ENCODE measurements around the gene ARHGAP26.

Gene ARHGAP26

DNA sequence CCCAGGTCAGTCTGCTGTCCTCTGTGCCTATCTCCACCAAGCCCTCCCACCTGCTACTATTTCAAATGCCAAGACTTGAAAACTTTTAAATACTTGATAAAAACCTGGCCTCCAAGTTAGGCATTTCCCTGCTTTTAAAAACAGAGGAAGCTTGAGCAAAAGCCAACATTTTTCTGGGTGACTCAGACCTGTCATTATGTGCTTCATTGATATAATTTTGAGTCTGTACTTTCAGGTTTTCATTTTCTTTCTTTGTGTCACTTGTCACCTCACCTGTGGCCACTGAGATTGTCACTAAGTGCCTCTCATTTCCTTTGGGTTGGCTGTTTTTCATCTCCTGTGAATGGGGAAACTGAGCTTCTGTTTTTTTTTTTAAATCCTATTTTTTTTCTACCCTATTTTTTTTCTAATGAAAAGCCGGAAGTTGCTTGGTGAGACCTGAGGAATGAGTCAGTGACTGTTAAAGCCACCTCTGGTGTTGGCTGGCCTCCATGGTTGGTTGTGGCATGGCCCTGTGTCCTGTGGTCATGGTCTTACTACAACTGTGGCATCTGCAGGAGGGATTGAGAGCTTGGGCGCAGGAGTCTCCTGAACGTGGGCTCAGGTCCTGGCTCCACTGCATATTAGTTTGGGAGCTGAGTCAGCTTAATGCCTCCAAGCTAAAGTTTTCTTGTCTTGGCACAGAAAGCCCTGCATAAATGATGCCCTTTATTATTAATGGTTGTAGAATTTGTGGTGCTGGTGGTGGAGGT, 56.7 kb downstream of the ARHGAP26 start:
- no peak for DNase-seq (ENCODE audit: low read depth)
- TF ChIP-seq, protein P1, sequence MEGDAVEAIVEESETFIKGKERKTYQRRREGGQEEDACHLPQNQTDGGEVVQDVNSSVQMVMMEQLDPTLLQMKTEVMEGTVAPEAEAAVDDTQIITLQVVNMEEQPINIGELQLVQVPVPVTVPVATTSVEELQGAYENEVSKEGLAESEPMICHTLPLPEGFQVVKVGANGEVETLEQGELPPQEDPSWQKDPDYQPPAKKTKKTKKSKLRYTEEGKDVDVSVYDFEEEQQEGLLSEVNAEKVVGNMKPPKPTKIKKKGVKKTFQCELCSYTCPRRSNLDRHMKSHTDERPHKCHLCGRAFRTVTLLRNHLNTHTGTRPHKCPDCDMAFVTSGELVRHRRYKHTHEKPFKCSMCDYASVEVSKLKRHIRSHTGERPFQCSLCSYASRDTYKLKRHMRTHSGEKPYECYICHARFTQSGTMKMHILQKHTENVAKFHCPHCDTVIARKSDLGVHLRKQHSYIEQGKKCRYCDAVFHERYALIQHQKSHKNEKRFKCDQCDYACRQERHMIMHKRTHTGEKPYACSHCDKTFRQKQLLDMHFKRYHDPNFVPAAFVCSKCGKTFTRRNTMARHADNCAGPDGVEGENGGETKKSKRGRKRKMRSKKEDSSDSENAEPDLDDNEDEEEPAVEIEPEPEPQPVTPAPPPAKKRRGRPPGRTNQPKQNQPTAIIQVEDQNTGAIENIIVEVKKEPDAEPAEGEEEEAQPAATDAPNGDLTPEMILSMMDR (IDR thresholded peaks at IDR 0.05; ENCODE audit: control insufficient read depth, extremely low read depth, insufficient read depth): no peak
- H3K4me3 ChIP-seq (ENCODE audit: low read depth, low read length): no peak overlapping the region

DNA sequence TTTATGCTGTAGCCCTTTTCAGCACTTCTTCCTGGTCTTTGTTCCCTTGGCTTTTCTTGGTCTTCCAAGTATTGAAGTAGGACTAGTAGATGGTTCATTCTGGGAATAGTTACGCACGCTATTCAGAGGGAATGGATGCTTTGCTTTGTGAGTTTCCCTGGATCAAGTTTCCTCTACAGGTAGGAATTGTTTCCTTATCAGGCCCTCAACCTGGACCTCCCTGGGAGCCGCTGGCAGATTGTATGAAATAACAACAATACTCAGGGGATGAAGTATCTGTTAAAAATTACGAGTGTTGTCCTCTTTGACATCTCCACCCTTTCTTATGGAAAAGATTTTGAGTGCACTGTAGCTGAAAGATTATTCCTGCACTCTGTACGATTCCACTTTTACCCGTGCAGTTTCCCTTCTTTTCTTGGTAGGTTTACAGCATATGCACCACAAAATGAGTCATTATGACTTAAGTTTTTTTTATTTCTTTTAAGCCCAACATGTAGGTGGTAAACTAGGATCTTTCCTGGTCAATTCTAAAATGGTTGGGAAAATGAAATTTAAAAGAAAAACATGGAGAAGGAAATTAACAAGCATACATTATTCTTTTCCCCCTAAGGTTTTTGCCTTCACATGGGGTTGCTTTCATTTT, 57.9 kb downstream of the ARHGAP26 start:
- no peak overlapping the region for H3K4me3 ChIP-seq (ENCODE audit: low read depth, low read length)
- TF ChIP-seq, protein P1 (IDR thresholded peaks at IDR 0.05; ENCODE audit: control insufficient read depth, extremely low read depth, insufficient read depth): no peak
- DNase-seq (ENCODE audit: low read depth): no peak

DNA sequence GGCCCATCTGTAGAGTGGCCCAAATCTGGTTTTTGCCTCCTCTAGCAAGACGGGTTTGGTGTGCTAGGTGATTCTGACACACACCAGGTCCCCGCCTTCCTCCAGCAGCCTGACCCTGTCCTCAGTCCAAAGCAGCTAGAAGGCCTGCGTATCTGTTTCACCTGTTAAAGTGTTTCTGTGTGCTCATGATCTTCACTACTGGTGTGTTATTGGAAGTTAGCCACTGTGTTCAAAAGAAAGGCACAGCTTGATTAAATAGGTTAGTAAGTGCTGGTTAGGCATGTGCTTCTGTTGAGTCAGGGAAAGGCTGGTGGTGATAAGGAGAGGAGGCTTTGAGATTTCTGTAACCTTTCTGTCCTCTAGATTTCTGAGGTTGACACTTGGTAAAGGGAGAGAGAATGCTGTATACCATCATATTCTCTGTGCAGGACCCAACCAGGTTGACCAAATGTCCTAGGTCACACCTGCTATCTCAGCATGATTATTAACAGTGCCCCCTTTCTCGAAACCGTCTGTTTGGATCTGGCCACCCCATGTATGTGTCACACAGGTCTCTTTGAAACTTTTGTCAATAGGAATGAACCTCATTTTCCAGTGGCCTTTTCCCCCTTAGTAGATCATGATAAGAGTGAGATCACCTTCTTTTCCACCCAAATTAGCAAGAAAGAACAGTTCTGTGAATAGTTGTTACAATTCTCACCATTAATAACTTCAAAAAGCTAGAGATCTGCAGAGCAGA, 58.8 kb downstream of the ARHGAP26 start:
- no peak for DNase-seq (ENCODE audit: low read depth)
- H3K4me3 ChIP-seq (ENCODE audit: low read depth, low read length): no peak overlapping the region
- TF ChIP-seq, protein P1 (IDR thresholded peaks at IDR 0.05; ENCODE audit: control insufficient read depth, extremely low read depth, insufficient read depth): no peak

DNA sequence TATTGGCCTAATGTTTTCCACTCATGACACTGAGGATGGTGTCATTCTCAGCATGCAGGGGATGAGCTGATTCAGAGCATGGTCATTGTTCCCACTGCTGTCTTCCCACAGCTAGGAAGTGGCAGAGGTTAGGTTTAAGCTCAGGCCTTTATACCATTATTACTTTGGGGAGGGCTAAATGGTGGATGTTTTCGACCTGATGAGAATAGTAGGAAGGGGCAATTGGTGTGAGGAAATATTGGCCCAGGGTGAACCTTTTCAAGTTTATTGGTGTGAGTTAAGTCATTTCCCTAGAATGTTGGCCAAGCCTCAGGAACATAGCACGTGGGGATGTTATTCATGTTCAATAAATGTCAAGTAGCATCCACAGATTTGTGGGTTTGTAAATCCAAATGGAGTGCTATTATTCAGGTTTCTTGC, 59.6 kb downstream of the ARHGAP26 start:
- TF ChIP-seq, protein P1 (IDR thresholded peaks at IDR 0.05; ENCODE audit: control insufficient read depth, extremely low read depth, insufficient read depth): no peak
- H3K4me3 ChIP-seq (ENCODE audit: low read depth, low read length): no peak overlapping the region
- no peak for DNase-seq (ENCODE audit: low read depth)

DNA sequence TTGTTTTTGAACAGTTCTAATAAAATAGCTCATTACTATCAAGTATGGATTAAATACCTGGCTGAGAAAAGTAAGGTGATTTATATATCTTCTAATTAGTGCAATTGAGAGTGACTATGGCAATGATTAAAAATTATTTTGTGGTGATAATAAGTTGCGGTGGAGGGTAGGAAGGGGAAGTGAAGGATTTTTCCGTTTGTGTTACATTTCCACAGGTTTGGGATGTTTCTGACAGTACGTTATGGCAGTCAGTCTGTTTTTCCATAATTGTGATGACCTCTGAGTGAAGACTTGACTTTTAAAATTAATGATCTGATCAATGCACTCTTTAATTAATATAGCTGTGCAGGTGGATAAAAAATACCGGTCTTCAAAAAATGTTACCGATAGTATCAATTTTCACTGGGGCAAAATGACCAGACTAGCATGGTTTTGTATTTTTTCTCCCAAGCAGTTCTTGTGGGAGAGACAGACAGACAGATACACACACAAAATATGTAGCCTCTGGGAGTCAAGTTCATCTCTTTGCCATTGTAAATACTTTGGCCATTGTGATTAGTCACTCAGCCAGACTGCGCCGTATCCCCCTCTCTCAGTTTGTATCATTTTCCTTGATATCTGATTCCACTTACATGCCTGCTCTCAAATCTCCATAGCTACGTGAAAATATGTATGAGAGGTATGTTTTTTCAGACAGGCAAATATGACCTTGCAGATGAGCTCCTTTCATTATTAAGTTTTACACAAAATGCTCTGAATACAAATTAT, 60.2 kb downstream of the ARHGAP26 start:
- TF ChIP-seq, protein P1 (IDR thresholded peaks at IDR 0.05; ENCODE audit: control insufficient read depth, extremely low read depth, insufficient read depth): no peak
- DNase-seq (ENCODE audit: low read depth): no peak
- no peak overlapping the region for H3K4me3 ChIP-seq (ENCODE audit: low read depth, low read length)

DNA sequence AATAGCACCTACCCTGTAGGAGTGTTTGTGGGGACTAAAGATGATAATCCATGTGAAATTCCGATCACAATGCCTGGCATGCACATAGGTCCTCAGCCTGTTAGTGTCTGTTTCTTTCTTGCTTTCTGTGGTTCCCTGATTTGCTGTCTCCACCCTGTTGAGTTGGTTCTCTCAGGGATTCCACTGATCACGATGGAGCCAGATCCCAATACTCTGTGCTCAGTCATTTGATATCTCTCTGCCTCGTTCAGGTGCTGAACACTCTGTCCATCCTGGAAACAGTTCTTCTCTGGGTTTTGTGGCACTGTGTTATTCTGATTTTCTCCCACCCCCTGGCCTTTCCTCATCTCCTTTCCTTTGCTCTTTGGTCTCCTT, 60.8 kb downstream of the ARHGAP26 start:
- DNase-seq (ENCODE audit: low read depth): no peak
- TF ChIP-seq, protein P1 (IDR thresholded peaks at IDR 0.05; ENCODE audit: control insufficient read depth, extremely low read depth, insufficient read depth): no peak
- H3K4me3 ChIP-seq (ENCODE audit: low read depth, low read length): no peak overlapping the region

Measured in LNCaP clone FGC (cell line).